Progenitor cell of endocrine pancreas (in vitro differentiated cells): ENCODE measurements around the gene ATAD5. TPM values are rescaled to one million over a fixed set of nuclear protein-coding genes. Genes with fewer than 3 reads are reported as not detected.
"Not testable (repeated sequence)": the region's sequence is repeated elsewhere in the genome, so short reads cannot be mapped to it uniquely, and the experiment has no call there.

Source experiments
- DNase-seq: peaks from one replicate; pipeline ENCODE4 v3.0.0; 2021; ENCODE audit warnings: low spot score; ENCODE audit not compliant: unreplicated experiment
- H3K27ac Mint-ChIP-seq: 2 replicates; pipeline ENCODE4 v1.8.0; 2021; ENCODE audit warnings: mild to moderate bottlenecking, moderate library complexity, mixed read lengths
- H3K27me3 Mint-ChIP-seq: 2 replicates; pipeline ENCODE4 v1.8.0; 2021; ENCODE audit warnings: mixed read lengths
- H3K36me3 Mint-ChIP-seq: 2 replicates; pipeline ENCODE4 v1.8.0; 2022; ENCODE audit warnings: mixed read lengths; ENCODE audit not compliant: insufficient read depth
- H3K4me1 Mint-ChIP-seq: 2 replicates; pipeline ENCODE4 v1.8.0; 2021; ENCODE audit warnings: low read depth, mixed read lengths
- H3K4me3 Mint-ChIP-seq: 2 replicates; pipeline ENCODE4 v1.8.0; 2021; ENCODE audit warnings: low read depth, mild to moderate bottlenecking, moderate library complexity, mixed read lengths
- H3K9me3 Mint-ChIP-seq: 2 replicates; pipeline ENCODE4 v1.8.0; 2021; ENCODE audit warnings: low read depth, mixed read lengths
- total RNA-seq: library from RNA; stranded (reverse); gene quantifications from 2 replicates; pipeline ENCODE4 v1.2.1, GENCODE V29; 2021
- TF ChIP-seq, protein P1 (sequence below): fragments of 200-600 bp; sonication (generic); IDR thresholded peaks from one replicate; pipeline ENCODE4 v1.5.0; 2021; ENCODE audit warnings: antibody characterized with exemption, mild to moderate bottlenecking; ENCODE audit not compliant: unreplicated experiment

ATAD5 gene
- total RNA-seq, 1 donor from 2014 or later = 14.0 TPM

GRCh38 chr17:30897311-30897710, 65.5 kb downstream of the ATAD5 start:
- H3K27me3 Mint-ChIP-seq = no peaks in the 10 kb centered on the region
- no peak for DNase-seq
- no peaks in the 10 kb centered on the region for H3K9me3 Mint-ChIP-seq
- no peak overlapping the region for H3K27ac Mint-ChIP-seq
- H3K4me3 Mint-ChIP-seq = no peak overlapping the region
- no peaks in the 10 kb centered on the region for H3K4me1 Mint-ChIP-seq
- H3K36me3 Mint-ChIP-seq = peaks cover 5% of the 10 kb centered on the region
- TF ChIP-seq, protein P1, sequence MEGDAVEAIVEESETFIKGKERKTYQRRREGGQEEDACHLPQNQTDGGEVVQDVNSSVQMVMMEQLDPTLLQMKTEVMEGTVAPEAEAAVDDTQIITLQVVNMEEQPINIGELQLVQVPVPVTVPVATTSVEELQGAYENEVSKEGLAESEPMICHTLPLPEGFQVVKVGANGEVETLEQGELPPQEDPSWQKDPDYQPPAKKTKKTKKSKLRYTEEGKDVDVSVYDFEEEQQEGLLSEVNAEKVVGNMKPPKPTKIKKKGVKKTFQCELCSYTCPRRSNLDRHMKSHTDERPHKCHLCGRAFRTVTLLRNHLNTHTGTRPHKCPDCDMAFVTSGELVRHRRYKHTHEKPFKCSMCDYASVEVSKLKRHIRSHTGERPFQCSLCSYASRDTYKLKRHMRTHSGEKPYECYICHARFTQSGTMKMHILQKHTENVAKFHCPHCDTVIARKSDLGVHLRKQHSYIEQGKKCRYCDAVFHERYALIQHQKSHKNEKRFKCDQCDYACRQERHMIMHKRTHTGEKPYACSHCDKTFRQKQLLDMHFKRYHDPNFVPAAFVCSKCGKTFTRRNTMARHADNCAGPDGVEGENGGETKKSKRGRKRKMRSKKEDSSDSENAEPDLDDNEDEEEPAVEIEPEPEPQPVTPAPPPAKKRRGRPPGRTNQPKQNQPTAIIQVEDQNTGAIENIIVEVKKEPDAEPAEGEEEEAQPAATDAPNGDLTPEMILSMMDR = no peak

- DNase-seq = no peak
- TF ChIP-seq, protein P1 = no peak
- Mint-ChIP-seq H3K27me3 (peaks cover 3% of the 10 kb centered on the region), H3K36me3 (peaks cover 2% of the 10 kb centered on the region), H3K27ac (peak overlapping the region; percentile 98), H3K4me3 (peak overlapping the region; percentile 88), H3K9me3 (no peaks in the 10 kb centered on the region), H3K4me1 (peaks cover 10% of the 10 kb centered on the region)
Observed at GRCh38 chr17:30905742-30906100, 74.0 kb downstream of the ATAD5 start.

GRCh38 chr17:30906101-30906911, 74.5 kb downstream of the ATAD5 start, which contains the start of gene TEFM:
Gene TEFM (minus strand): TSS chr17:30906238. CDS start chr17:30906198, 40 bp downstream.
- H3K9me3 Mint-ChIP-seq = no peaks in the 10 kb centered on the region
- TF ChIP-seq, protein P1 = no peak

DNA sequence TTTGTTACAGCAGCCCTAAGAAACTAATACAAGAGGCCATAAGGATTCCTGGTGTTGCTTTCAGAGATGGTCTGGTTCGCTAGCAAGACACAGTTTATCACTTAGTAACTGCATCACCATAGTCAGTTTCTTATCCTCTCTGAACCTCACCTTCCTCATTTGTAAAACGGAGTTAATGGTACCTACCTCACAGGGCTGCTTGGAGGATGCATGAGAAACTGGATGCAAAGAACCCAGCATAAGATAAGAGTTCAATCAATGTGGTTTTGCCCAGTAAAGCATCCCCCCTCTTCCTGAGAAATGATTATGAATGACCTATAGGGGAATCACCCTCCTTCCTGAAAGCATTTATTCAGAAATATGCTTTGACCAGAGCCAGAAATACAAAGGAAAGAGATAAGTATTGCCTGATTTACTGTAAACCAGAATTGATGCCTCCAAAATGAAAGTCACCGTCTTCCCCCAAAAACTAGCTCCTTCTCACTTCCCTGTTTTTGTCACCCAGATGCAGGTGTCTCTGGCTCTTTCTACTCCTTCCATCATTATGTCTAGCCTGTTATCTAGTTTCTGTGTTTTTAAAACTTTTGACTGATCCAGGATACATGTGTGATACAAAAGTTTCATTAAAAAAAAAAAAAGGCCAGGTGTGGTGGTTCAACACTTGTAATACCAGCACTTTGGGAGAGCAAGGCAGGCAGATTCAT, 77.1 kb downstream of the ATAD5 start:
- peaks cover 8% of the 10 kb centered on the region for H3K27me3 Mint-ChIP-seq
- H3K9me3 Mint-ChIP-seq = no peaks in the 10 kb centered on the region
- H3K4me3 Mint-ChIP-seq = no peak overlapping the region
- peaks cover 10% of the 10 kb centered on the region for H3K4me1 Mint-ChIP-seq
- no peak overlapping the region for H3K27ac Mint-ChIP-seq
- no peak for DNase-seq
- H3K36me3 Mint-ChIP-seq = no peaks in the 10 kb centered on the region
- TF ChIP-seq, protein P1 = no peak

More at GRCh38 chr17:30906101-30906911, 74.5 kb downstream of the ATAD5 start, which contains the start of gene TEFM:
- Mint-ChIP-seq H3K4me1 (peaks cover 10% of the 10 kb centered on the region), H3K27me3 (peaks cover 8% of the 10 kb centered on the region), H3K27ac (peak within 1 kb of the TSS; percentile 98), H3K4me3 (peak within 1 kb of the TSS; percentile 88), H3K36me3 (peaks cover 2% of the 10 kb centered on the region)
- DNase-seq = peak; percentile 88

- H3K4me1 Mint-ChIP-seq, DNase-seq: not testable (repeated sequence)
Observed at GRCh38 chr17:30910151-30910550, 78.4 kb downstream of the ATAD5 start.

More at GRCh38 chr17:30910151-30910550, 78.4 kb downstream of the ATAD5 start:
- H3K36me3 Mint-ChIP-seq, H3K27ac Mint-ChIP-seq, H3K9me3 Mint-ChIP-seq, H3K4me3 Mint-ChIP-seq: not testable (repeated sequence)
- H3K27me3 Mint-ChIP-seq = peaks cover 17% of the 10 kb centered on the region
